ENCODE results near the gene HIPK3. TPM values are rescaled to one million over a fixed set of nuclear protein-coding genes. Genes with fewer than 3 reads are reported as not detected.

The HIPK3 gene
- polyA plus RNA-seq, 1 donor (not counting 4 experiments of a cell fraction or from before 2014, with no cell fraction given), result 37.3 TPM

- H4K20me1 ChIP-seq (ENCODE audit: control insufficient read depth, extremely low read depth, insufficient read depth, low read length), result peaks cover 8% of the 10 kb centered on the region
- TF ChIP-seq, protein P1, sequence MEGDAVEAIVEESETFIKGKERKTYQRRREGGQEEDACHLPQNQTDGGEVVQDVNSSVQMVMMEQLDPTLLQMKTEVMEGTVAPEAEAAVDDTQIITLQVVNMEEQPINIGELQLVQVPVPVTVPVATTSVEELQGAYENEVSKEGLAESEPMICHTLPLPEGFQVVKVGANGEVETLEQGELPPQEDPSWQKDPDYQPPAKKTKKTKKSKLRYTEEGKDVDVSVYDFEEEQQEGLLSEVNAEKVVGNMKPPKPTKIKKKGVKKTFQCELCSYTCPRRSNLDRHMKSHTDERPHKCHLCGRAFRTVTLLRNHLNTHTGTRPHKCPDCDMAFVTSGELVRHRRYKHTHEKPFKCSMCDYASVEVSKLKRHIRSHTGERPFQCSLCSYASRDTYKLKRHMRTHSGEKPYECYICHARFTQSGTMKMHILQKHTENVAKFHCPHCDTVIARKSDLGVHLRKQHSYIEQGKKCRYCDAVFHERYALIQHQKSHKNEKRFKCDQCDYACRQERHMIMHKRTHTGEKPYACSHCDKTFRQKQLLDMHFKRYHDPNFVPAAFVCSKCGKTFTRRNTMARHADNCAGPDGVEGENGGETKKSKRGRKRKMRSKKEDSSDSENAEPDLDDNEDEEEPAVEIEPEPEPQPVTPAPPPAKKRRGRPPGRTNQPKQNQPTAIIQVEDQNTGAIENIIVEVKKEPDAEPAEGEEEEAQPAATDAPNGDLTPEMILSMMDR (optimal IDR thresholded peaks at IDR 0.05 in 1 of 3, IDR thresholded peaks at IDR 0.05 in 1 of 3, conservative IDR thresholded peaks at IDR 0.05 in 1 of 3; ENCODE audit: extremely low read depth in 1 of 3, insufficient read depth in 2 of 3, low read length in 3 of 3), result no peak
- no peak for TF ChIP-seq EZH2 (IDR thresholded peaks at IDR 0.05; ENCODE audit: low read length)
- DNase-seq (ENCODE audit: low read depth, low spot score) (no peak), FAIRE-seq (no peak)
- H3K9me3 ChIP-seq (ENCODE audit: control insufficient read depth, low read depth, low read length), result no peaks in the 10 kb centered on the region
- dilution Hi-C loops (cut with MboI; ENCODE audit: extremely low pct_ligation_motif_present, low sequenced_read_pairs), result no loop called here
- H3K9ac ChIP-seq (ENCODE audit: control insufficient read depth, extremely low read depth, insufficient read depth, low read length), result no peak overlapping the region
- no peak overlapping the region for H3K27ac ChIP-seq (ENCODE audit: control insufficient read depth, insufficient read depth, low read length)
- peaks cover 98% of the 10 kb centered on the region for H3K79me2 ChIP-seq (ENCODE audit: control insufficient read depth, insufficient read depth, low read length)
- no peaks in the 10 kb centered on the region for H3K27me3 ChIP-seq (ENCODE audit: control insufficient read depth, extremely low read depth, insufficient read depth, low read length)
- no peaks in the 10 kb centered on the region for H3K9me1 ChIP-seq (ENCODE audit: control insufficient read depth, extremely low read depth, insufficient read depth, low read length)
- H3K4me2 ChIP-seq (ENCODE audit: control insufficient read depth, extremely low read depth, insufficient read depth, low read depth, low read length), result no peak overlapping the region
- no peak overlapping the region for H2AFZ ChIP-seq (ENCODE audit: control insufficient read depth, low read length)
- H3K4me1 ChIP-seq (ENCODE audit: control insufficient read depth, extremely low read depth, insufficient read depth, low read length), result peaks cover 14% of the 10 kb centered on the region
- H3K36me3 ChIP-seq (ENCODE audit: control insufficient read depth in 2 of 2, extremely low read depth in 1 of 2, insufficient read depth in 2 of 2, low read length in 2 of 2), result no peaks in the 10 kb centered on the region
- H3K4me3 ChIP-seq (ENCODE audit: control insufficient read depth in 2 of 3, extremely low read depth in 1 of 3, insufficient read depth in 2 of 3, low read depth in 1 of 3, low read length in 3 of 3), result no peak overlapping the region
Observed at GRCh38 chr11:33266393-33267215, 9.4 kb downstream of the HIPK3 start.

GRCh38 chr11:33268945-33269540 is 11.9 kb downstream of the HIPK3 start:
- Histone ChIP-seq H3K4me2 (ENCODE audit: control insufficient read depth, extremely low read depth, insufficient read depth, low read depth, low read length) (no peak overlapping the region), H3K36me3 (ENCODE audit: control insufficient read depth in 2 of 2, extremely low read depth in 1 of 2, insufficient read depth in 2 of 2, low read length in 2 of 2) (no peaks in the 10 kb centered on the region), H3K9ac (ENCODE audit: control insufficient read depth, extremely low read depth, insufficient read depth, low read length) (no peak overlapping the region), H3K27ac (ENCODE audit: control insufficient read depth, insufficient read depth, low read length) (no peak overlapping the region), H3K79me2 (ENCODE audit: control insufficient read depth, insufficient read depth, low read length) (peaks cover 96% of the 10 kb centered on the region), H3K9me3 (ENCODE audit: control insufficient read depth, low read depth, low read length) (no peaks in the 10 kb centered on the region), H2AFZ (ENCODE audit: control insufficient read depth, low read length) (no peak overlapping the region), H4K20me1 (ENCODE audit: control insufficient read depth, extremely low read depth, insufficient read depth, low read length) (no peaks in the 10 kb centered on the region), H3K27me3 (ENCODE audit: control insufficient read depth, extremely low read depth, insufficient read depth, low read length) (no peaks in the 10 kb centered on the region), H3K4me1 (ENCODE audit: control insufficient read depth, extremely low read depth, insufficient read depth, low read length) (peaks cover 12% of the 10 kb centered on the region), H3K9me1 (ENCODE audit: control insufficient read depth, extremely low read depth, insufficient read depth, low read length) (no peaks in the 10 kb centered on the region), H3K4me3 (ENCODE audit: control insufficient read depth in 2 of 3, extremely low read depth in 1 of 3, insufficient read depth in 2 of 3, low read depth in 1 of 3, low read length in 3 of 3) (no peak overlapping the region)
- TF ChIP-seq, protein P1 (optimal IDR thresholded peaks at IDR 0.05 in 1 of 3, IDR thresholded peaks at IDR 0.05 in 1 of 3, conservative IDR thresholded peaks at IDR 0.05 in 1 of 3; ENCODE audit: extremely low read depth in 1 of 3, insufficient read depth in 2 of 3, low read length in 3 of 3), result no peak
- no peak for TF ChIP-seq EZH2 (IDR thresholded peaks at IDR 0.05; ENCODE audit: low read length)
- peak; percentile 23 for FAIRE-seq
- no peak for DNase-seq (ENCODE audit: low read depth, low spot score)
- dilution Hi-C loops (cut with MboI; ENCODE audit: extremely low pct_ligation_motif_present, low sequenced_read_pairs), result no loop called here

Measured in keratinocyte (primary cell).